Measurements from ENCODE around the gene SPPL2C.

DNA sequence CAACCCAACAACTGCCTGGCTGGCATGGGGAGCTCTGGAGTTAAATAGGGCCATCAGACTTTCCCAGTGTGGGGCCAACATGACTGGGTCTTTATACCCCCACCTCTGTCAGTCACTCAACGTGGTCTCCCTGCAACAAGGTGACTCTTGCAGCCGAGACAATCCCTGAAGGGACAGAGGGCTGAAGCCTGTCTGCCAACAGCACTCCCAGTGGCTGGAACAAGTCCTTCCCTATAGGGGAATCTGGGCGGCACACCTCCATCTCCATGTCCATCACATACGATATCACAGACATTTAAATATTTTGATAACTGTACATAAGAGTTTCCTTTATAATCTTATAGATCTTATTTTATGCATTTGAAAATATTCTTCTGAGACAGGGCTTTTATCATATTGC is 44.9 kb downstream of the SPPL2C start:
- TF ChIP-seq EP300 (IDR thresholded peaks at IDR 0.05) (no peak), POLR2AphosphoS5 (IDR thresholded peaks at IDR 0.05) (no peak), POLR2A (IDR thresholded peaks at IDR 0.05) (no peak)
- TF ChIP-seq, protein P1, sequence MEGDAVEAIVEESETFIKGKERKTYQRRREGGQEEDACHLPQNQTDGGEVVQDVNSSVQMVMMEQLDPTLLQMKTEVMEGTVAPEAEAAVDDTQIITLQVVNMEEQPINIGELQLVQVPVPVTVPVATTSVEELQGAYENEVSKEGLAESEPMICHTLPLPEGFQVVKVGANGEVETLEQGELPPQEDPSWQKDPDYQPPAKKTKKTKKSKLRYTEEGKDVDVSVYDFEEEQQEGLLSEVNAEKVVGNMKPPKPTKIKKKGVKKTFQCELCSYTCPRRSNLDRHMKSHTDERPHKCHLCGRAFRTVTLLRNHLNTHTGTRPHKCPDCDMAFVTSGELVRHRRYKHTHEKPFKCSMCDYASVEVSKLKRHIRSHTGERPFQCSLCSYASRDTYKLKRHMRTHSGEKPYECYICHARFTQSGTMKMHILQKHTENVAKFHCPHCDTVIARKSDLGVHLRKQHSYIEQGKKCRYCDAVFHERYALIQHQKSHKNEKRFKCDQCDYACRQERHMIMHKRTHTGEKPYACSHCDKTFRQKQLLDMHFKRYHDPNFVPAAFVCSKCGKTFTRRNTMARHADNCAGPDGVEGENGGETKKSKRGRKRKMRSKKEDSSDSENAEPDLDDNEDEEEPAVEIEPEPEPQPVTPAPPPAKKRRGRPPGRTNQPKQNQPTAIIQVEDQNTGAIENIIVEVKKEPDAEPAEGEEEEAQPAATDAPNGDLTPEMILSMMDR (IDR thresholded peaks at IDR 0.05) = no peak

All from gastroesophageal sphincter (tissue), 3 donors.